Neutrophil (primary cell): ENCODE data around the gene ID1.
"Not testable (repeated sequence)": the region's sequence is repeated elsewhere in the genome, so short reads cannot be mapped to it uniquely, and the experiment has no call there.

Source experiments
- H3K27ac ChIP-seq: fragments of 200-600 bp; sonication (generic); 2 replicates; pipeline ENCODE4 v1.5.1; 2016; ENCODE audit warnings: mild to moderate bottlenecking, moderate library complexity
- H3K27me3 ChIP-seq: fragments of 200-600 bp; sonication (generic); 2 replicates; pipeline ENCODE4 v1.6.0; 2016; ENCODE audit warnings: mild to moderate bottlenecking
- H3K36me3 ChIP-seq: fragments of 200-600 bp; sonication (generic); 2 replicates; pipeline ENCODE4 v1.5.1; 2017
- H3K4me1 ChIP-seq, 2 experiments: fragments of 200-600 bp in 1 of 2; sonication (generic) in 1 of 2; 1 replicate in 1 of 2; 2 replicates in 1 of 2; pipeline versions ENCODE4 v1.5.1 to v1.6.1; 2013 to 2016; ENCODE audit warnings: low read depth in 1 of 2, low read length in 1 of 2, mild to moderate bottlenecking in 1 of 2, moderate library complexity in 1 of 2; ENCODE audit not compliant: control insufficient read depth in 1 of 2, insufficient read depth in 1 of 2
- H3K4me3 ChIP-seq, 2 experiments: fragments of 200-600 bp in 1 of 2; sonication (generic) in 1 of 2; 1 replicate in 1 of 2; 2 replicates in 1 of 2; pipeline ENCODE4 v1.5.1; 2013 to 2016; ENCODE audit warnings: low read depth in 1 of 2, low read length in 1 of 2, mild to moderate bottlenecking in 1 of 2, moderate library complexity in 1 of 2
- H3K9me3 ChIP-seq: fragments of 200-600 bp; sonication (generic); 2 replicates; pipeline ENCODE4 v1.5.1; 2016
- CTCF ChIP-seq: fragments of 200-600 bp; sonication (generic); IDR thresholded peaks from 2 replicates; pipeline ENCODE4 v1.5.1; 2016; ENCODE audit warnings: antibody characterized with exemption

Gene ID1

DNA sequence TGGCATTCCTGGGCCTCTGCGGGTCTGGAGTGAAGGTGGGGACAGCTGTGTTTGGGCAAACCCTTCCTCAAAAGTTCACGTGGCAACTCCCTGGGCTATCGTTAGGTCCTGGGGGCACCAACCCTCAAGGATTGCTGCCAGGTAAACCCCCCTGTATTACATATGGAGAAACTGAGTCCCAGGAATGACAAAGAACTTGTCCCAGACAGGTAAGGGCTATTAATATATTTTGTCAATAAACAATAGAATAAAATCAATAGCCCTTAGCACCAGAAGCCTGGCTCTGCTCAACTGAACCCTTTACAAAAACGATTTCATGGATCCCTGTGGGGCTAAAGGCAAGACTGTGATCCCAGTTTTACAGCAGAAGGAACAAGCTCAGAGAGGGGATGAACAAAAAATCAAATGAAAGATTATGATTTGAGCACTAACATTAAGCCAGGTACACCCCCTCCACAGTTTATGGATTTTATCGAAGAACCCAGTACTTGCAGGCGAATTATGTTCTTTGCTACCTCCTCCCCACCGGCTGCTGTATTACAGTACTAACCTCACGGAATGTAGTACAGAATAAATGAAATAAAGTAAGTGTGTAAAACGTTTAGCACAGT, 2.7 kb downstream of the ID1 start:
- Histone ChIP-seq H3K27me3 (peaks cover 45% of the 10 kb centered on the region), H3K4me3 (no peak overlapping the region), H3K9me3 (no peaks in the 10 kb centered on the region), H3K4me1 (peaks cover 81 to 83% of the 10 kb centered on the region in 2 experiments), H3K27ac (no peak overlapping the region), H3K36me3 (no peaks in the 10 kb centered on the region)
- no peak for TF ChIP-seq CTCF

GRCh38 chr20:31608251-31608945, 3.3 kb downstream of the ID1 start:
- peaks cover 45% of the 10 kb centered on the region for H3K27me3 ChIP-seq
- H3K4me1 ChIP-seq, result peaks cover 78 to 79% of the 10 kb centered on the region in 2 experiments
- H3K27ac ChIP-seq, result no peak overlapping the region
- TF ChIP-seq CTCF, result no peak
- H3K9me3 ChIP-seq, result no peaks in the 10 kb centered on the region
- H3K4me3 ChIP-seq, result peak overlapping the region; percentile 27 to 51
- no peaks in the 10 kb centered on the region for H3K36me3 ChIP-seq

- peak overlapping the region in 1 of 2 experiments; percentile 41 for H3K4me3 ChIP-seq
- not testable (repeated sequence) for H3K36me3 ChIP-seq, H3K9me3 ChIP-seq
- peaks cover 56 to 66% of the 10 kb centered on the region in 2 experiments for H3K4me1 ChIP-seq
- peaks cover 16% of the 10 kb centered on the region for H3K27me3 ChIP-seq
- peak overlapping the region; percentile 20 for H3K27ac ChIP-seq
Measured at GRCh38 chr20:31612271-31612640, 7.2 kb downstream of the ID1 start.

DNA sequence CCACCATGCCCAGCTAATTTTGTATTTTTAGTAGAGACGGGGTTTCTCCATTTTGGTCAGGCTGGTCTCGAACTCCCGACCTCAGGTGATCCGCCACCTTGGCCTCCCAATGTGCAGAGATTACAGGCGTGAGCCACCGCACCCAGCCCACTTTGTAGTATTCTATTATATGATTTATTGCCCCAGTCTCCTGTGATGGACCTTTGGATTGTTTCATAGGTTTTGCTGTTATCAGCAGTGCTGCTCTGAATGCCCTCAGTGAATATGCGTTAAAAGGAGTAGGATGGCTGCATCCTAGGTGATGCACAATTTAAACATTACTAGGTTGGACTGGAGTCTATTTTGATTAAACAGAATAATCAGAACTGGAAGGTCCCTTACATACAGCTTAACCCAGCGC, 10.3 kb downstream of the ID1 start:
- Histone ChIP-seq H3K27ac (no peak overlapping the region), H3K27me3 (no peaks in the 10 kb centered on the region), H3K36me3 (no peaks in the 10 kb centered on the region), H3K4me3 (no peak overlapping the region), H3K9me3 (no peaks in the 10 kb centered on the region), H3K4me1 (peaks cover 43 to 48% of the 10 kb centered on the region in 2 experiments)
- TF ChIP-seq CTCF, result no peak

DNA sequence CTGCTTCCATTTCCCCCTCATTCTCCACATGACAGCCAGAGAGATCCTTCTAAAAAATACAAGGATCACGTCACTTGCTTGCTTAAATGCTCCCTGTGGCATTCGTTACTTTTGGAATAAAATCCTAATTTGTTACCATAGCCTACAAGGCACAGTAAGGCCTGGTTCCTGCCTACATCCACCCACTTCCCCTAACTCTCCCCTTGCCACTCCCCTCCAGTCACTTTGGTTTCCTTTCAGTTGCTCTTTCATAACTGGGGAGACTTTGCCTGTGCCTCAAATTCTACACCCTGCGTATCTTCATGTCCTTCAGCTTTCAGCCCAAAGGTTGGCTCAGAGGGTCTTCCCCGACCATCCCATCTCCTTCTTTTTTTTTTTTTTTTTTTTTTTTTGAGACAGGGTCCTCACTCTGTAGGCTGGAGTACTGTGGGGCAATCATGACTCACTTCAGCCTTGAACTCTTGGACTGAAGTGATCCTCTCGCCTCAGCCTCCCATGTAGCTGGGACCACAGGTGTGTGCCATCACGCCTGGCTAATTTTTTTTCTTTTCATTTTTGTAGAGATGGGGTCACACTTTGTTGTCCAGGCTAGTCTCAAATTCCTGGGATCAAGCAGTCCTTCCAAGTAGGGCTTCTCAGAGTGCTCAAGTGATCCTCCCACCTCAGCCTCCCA, 12.5 kb downstream of the ID1 start:
- peak; percentile 20 for TF ChIP-seq CTCF
- Histone ChIP-seq H3K4me3 (peak overlapping the region in 1 of 2 experiments; percentile 36), H3K27ac (peak overlapping the region; percentile 70), H3K9me3 (no peaks in the 10 kb centered on the region), H3K36me3 (no peaks in the 10 kb centered on the region), H3K27me3 (no peaks in the 10 kb centered on the region), H3K4me1 (peaks cover 22 to 26% of the 10 kb centered on the region in 2 experiments)

DNA sequence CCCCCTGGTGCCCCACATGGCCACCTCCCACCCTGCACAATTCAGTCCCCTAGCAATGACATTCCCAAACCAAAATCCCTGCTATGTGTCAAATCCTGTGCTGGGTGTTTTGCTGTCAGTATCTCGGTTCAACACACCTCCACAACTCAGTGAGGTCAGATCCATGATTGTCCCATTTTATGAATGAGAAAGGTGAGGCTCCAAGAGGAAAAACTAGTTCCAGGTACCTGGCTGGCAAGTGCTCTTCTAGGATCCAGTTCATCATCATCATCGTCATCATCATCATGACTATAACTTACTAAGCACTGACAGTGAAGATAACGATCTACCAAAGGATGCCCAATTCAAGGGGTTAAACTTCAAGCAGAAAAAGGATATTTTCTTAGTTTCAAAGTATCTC, 15.2 kb downstream of the ID1 start:
- H3K27me3 ChIP-seq, result no peaks in the 10 kb centered on the region
- no peak overlapping the region for H3K27ac ChIP-seq
- no peaks in the 10 kb centered on the region for H3K36me3 ChIP-seq
- TF ChIP-seq CTCF, result no peak
- H3K9me3 ChIP-seq, result no peaks in the 10 kb centered on the region
- H3K4me3 ChIP-seq, result no peak overlapping the region
- H3K4me1 ChIP-seq, result peaks cover 17 to 21% of the 10 kb centered on the region in 2 experiments

- not testable (repeated sequence) for H3K4me1 ChIP-seq, H3K36me3 ChIP-seq, H3K27ac ChIP-seq, H3K27me3 ChIP-seq, H3K9me3 ChIP-seq, H3K4me3 ChIP-seq
Measured at GRCh38 chr20:31623123-31623505, 18.0 kb downstream of the ID1 start.

DNA sequence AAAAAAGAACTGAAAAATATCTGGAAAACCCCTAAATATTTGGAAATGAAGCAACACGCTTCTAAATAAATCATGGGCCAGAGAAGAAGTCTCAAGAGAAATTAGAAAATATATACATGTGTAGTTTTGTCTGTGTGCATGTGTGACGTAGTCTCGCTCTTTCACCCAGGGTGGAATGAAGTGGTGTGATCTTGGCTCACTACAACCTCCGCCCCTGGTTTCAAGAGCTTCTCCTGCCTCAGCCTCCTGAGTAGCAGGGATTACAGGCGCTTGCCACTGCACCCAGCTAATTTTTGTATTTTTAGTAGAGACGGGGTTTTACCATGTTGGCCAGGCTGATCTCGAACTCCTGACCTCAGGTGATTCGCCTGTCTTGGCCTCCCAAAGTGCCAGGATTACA, 21.4 kb downstream of the ID1 start:
- H3K27me3 ChIP-seq, H3K9me3 ChIP-seq, H3K4me3 ChIP-seq, H3K27ac ChIP-seq, H3K36me3 ChIP-seq, H3K4me1 ChIP-seq: not testable (repeated sequence)
